ENCODE data around the gene CHPT1.
"Not testable (repeated sequence)": the region's sequence is repeated elsewhere in the genome, so short reads cannot be mapped to it uniquely, and the experiment has no call there.

CHPT1 gene

GRCh38 chr12:101655393-101655792 lies 42.0 kb upstream of the CHPT1 start:
- no peak overlapping the region for H3K27ac ChIP-seq
- TF ChIP-seq CTCF (conservative IDR thresholded peaks at IDR 0.05) = no peak

- H3K27ac ChIP-seq = not testable (repeated sequence)
These were observed 36.8 kb upstream of the CHPT1 start for GRCh38 chr12:101660662-101661061.

GRCh38 chr12:101663298-101663697 lies 34.1 kb upstream of the CHPT1 start:
- TF ChIP-seq CTCF (conservative IDR thresholded peaks at IDR 0.05) = no peak
- no peak overlapping the region for H3K27ac ChIP-seq

GRCh38 chr12:101664992-101665391 lies 32.4 kb upstream of the CHPT1 start:
- no peak overlapping the region for H3K27ac ChIP-seq
- TF ChIP-seq CTCF (conservative IDR thresholded peaks at IDR 0.05) = no peak

GRCh38 chr12:101666052-101666728 lies 31.2 kb upstream of the CHPT1 start:
- no peak for TF ChIP-seq CTCF (conservative IDR thresholded peaks at IDR 0.05)
- H3K27ac ChIP-seq = no peak overlapping the region

GRCh38 chr12:101667591-101667990 lies 29.8 kb upstream of the CHPT1 start:
- no peak overlapping the region for H3K27ac ChIP-seq
- no peak for TF ChIP-seq CTCF (conservative IDR thresholded peaks at IDR 0.05)

- TF ChIP-seq CTCF (conservative IDR thresholded peaks at IDR 0.05) = peak; percentile 45; the same call in 1 of the 2 replicates
- H3K27ac ChIP-seq = no peak overlapping the region
These were observed 27.3 kb upstream of the CHPT1 start for GRCh38 chr12:101670007-101670671.

- TF ChIP-seq CTCF (conservative IDR thresholded peaks at IDR 0.05) = no peak
- H3K27ac ChIP-seq = no peak overlapping the region
These were observed 26.2 kb upstream of the CHPT1 start for GRCh38 chr12:101671157-101671791.
